ENCODE measurements around the gene LRRC4C. TPM values are rescaled to one million over a fixed set of nuclear protein-coding genes. Genes with fewer than 3 reads are reported as not detected.

Gene LRRC4C
- total RNA-seq, 6 experiments from 2014 or later: 0.25 to 0.43 (median 0.27) TPM

DNA sequence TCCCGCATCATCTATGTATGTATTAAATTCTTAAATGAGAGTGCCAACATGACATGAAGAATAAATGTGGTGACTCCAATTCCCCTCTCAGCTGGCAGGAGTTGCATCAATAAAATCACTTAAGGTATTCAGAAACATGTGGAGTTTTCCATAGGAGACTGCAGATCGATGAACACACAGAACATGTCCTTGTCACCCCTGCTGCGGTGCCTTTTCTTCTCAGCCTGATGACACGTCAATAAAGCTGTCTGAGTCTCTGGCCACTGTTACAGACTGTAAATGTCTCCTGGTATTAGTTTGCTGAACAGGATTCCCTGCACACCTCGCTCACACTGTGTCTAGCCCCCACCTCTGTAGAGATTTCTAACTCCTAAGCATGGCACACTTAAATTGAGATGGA lies 460.5 kb downstream of the LRRC4C start:
- TF ChIP-seq POLR2A (IDR thresholded peaks at IDR 0.05): no peak
- TF ChIP-seq, protein P1, sequence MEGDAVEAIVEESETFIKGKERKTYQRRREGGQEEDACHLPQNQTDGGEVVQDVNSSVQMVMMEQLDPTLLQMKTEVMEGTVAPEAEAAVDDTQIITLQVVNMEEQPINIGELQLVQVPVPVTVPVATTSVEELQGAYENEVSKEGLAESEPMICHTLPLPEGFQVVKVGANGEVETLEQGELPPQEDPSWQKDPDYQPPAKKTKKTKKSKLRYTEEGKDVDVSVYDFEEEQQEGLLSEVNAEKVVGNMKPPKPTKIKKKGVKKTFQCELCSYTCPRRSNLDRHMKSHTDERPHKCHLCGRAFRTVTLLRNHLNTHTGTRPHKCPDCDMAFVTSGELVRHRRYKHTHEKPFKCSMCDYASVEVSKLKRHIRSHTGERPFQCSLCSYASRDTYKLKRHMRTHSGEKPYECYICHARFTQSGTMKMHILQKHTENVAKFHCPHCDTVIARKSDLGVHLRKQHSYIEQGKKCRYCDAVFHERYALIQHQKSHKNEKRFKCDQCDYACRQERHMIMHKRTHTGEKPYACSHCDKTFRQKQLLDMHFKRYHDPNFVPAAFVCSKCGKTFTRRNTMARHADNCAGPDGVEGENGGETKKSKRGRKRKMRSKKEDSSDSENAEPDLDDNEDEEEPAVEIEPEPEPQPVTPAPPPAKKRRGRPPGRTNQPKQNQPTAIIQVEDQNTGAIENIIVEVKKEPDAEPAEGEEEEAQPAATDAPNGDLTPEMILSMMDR (IDR thresholded peaks at IDR 0.05): no peak
- H3K27ac ChIP-seq: no peak overlapping the region
- H3K27me3 ChIP-seq: no peaks in the 10 kb centered on the region
- DNase-seq (no peak), ATAC-seq (no peak)
- 36% methylated on average over 5 of the region's 5 CpGs for WGBS (ENCODE audit: insufficient coverage, low coverage, low lambda C conversion rate, missing lambda C conversion rate)
- no peak overlapping the region for H3K4me3 ChIP-seq
- no peaks in the 10 kb centered on the region for H3K4me1 ChIP-seq
- H3K9me3 ChIP-seq: no peaks in the 10 kb centered on the region
- intact Hi-C loops (cut with DNase I): no loop called here
- H3K36me3 ChIP-seq: no peaks in the 10 kb centered on the region

DNA sequence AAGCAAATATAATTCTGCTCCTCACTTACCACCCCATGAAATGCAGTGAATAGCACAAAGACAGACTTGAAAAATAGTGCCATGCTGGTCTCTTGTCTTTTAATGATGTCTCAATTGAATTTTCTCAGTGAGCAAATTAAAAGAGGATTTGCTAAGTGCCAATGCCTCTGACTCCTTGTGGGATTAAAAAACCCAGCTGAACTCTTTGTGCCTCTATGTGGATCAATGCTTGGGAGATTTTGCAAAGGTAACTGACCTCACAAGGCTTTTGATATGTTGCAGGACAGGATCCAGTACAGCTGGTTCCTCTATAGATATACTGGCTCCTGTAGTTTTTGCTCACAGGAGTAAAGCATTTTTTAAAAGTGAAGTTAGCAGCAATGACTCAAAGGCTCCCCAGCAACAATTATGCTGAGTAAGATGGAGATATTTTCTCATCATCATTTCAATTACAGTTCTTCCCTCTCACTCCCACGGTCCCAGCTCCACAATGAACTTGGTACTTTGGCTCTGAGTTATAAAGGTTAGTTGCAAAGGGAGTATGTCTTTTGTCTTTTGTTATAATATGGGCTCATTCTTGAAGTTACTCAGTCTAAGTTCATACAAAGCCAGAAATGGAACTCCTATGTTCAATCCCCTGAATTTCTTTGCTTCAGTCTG lies 471.5 kb downstream of the LRRC4C start:
- Histone ChIP-seq H3K27me3 (no peaks in the 10 kb centered on the region), H3K27ac (no peak overlapping the region), H3K4me1 (no peaks in the 10 kb centered on the region), H3K4me3 (no peak overlapping the region), H3K9me3 (no peaks in the 10 kb centered on the region), H3K36me3 (no peaks in the 10 kb centered on the region)
- DNase-seq (no peak), ATAC-seq (no peak)
- intact Hi-C loops (cut with DNase I): no loop called here
- 33% methylated on average over 1 of the region's 1 CpG for WGBS (ENCODE audit: insufficient coverage, low coverage, low lambda C conversion rate, missing lambda C conversion rate)
- TF ChIP-seq, protein P1 (IDR thresholded peaks at IDR 0.05): no peak
- no peak for TF ChIP-seq POLR2A (IDR thresholded peaks at IDR 0.05)

- no peak overlapping the region for H3K4me3 ChIP-seq
- H3K27ac ChIP-seq: no peak overlapping the region
- TF ChIP-seq POLR2A (IDR thresholded peaks at IDR 0.05): no peak
- TF ChIP-seq, protein P1 (IDR thresholded peaks at IDR 0.05): no peak
- no peaks in the 10 kb centered on the region for H3K9me3 ChIP-seq
- H3K36me3 ChIP-seq: no peaks in the 10 kb centered on the region
- ATAC-seq (no peak), DNase-seq (no peak)
- intact Hi-C loops (cut with DNase I): no loop called here
- no peaks in the 10 kb centered on the region for H3K27me3 ChIP-seq
- H3K4me1 ChIP-seq: no peaks in the 10 kb centered on the region
- WGBS (ENCODE audit: insufficient coverage, low coverage, low lambda C conversion rate, missing lambda C conversion rate): 41% methylated on average over 3 of the region's 3 CpGs
Measured at GRCh38 chr11:40986320-40986719, 473.1 kb downstream of the LRRC4C start.

DNA sequence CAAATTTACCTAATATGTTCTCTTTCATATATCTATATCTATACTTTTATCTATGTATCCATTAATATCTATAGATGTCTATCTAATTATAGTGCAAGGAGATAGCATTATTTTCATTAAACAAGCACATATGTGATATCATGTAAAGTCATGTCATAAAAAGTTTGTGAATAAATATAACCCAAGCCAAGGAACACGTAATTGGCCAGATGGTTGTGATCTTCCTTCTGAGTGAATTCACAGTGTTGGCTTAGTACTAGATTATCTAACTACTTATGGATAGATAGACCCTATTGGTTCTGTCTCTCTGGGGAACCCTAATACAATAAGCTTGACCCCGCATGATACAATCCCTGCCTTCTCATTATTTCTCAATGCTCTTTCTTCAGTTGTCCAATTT lies 484.4 kb downstream of the LRRC4C start:
- H3K27me3 ChIP-seq: no peaks in the 10 kb centered on the region
- no peak overlapping the region for H3K27ac ChIP-seq
- no peak overlapping the region for H3K4me3 ChIP-seq
- DNase-seq (no peak), ATAC-seq (no peak)
- WGBS (ENCODE audit: insufficient coverage, low coverage, low lambda C conversion rate, missing lambda C conversion rate): 61% methylated on average over 2 of the region's 2 CpGs
- intact Hi-C loops (cut with DNase I): no loop called here
- TF ChIP-seq POLR2A (IDR thresholded peaks at IDR 0.05): no peak
- TF ChIP-seq, protein P1 (IDR thresholded peaks at IDR 0.05): no peak
- no peaks in the 10 kb centered on the region for H3K36me3 ChIP-seq
- no peaks in the 10 kb centered on the region for H3K9me3 ChIP-seq
- H3K4me1 ChIP-seq: no peaks in the 10 kb centered on the region
